Calu3 (cell line): Measurements from ENCODE around the gene VPS52. TPM values are rescaled to one million over a fixed set of nuclear protein-coding genes. Genes with fewer than 3 reads are reported as not detected.

ENCODE experiments used
- BruUV-seq: library from RNA; stranded (reverse); fragments of 400-500 nt; replicated peaks from 2 replicates; lab custom pipeline; 2021; lab: Mats Ljungman, UMichigan
- CTCF ChIA-PET: fragments of 300-600 bp; sonication (Branson Sonifier 250); formaldehyde crosslinking; loops from one replicate; lab custom pipeline; 2022; ENCODE audit warnings: antibody characterized with exemption; lab: Charles Lee
- DNase-seq: peaks from one replicate; pipeline ENCODE4 v3.0.0; 2022
- H3K27ac Mint-ChIP-seq: one replicate; pipeline ENCODE4 v1.8.0; 2022; ENCODE audit warnings: mixed read lengths; ENCODE audit not compliant: unreplicated experiment
- H3K27me3 Mint-ChIP-seq: one replicate; pipeline ENCODE4 v1.8.0; 2022; ENCODE audit warnings: mixed read lengths; ENCODE audit not compliant: unreplicated experiment
- H3K36me3 Mint-ChIP-seq: one replicate; pipeline ENCODE4 v1.8.0; 2022; ENCODE audit warnings: mild to moderate bottlenecking, moderate library complexity, mixed read lengths; ENCODE audit not compliant: insufficient read depth, unreplicated experiment
- H3K4me1 Mint-ChIP-seq: one replicate; pipeline ENCODE4 v1.8.0; 2022; ENCODE audit warnings: mild to moderate bottlenecking, low read depth, mixed read lengths; ENCODE audit not compliant: unreplicated experiment
- H3K4me3 Mint-ChIP-seq: one replicate; pipeline ENCODE4 v1.8.0; 2022; ENCODE audit warnings: mild to moderate bottlenecking, low read depth, moderate library complexity, mixed read lengths; ENCODE audit not compliant: unreplicated experiment
- H3K9me3 Mint-ChIP-seq: one replicate; pipeline ENCODE4 v1.8.0; 2022; ENCODE audit warnings: low read depth, mixed read lengths; ENCODE audit not compliant: unreplicated experiment
- CTCF ChIP-seq: fragments of 200-600 bp; IDR thresholded peaks from one replicate; pipeline ENCODE4 v1.8.0; 2022; ENCODE audit warnings: antibody characterized with exemption; ENCODE audit not compliant: unreplicated experiment
- intact Hi-C: fragments of 100-400 bp; cut with micrococcal nuclease; formaldehyde crosslinking; loops from one replicate; pipeline ENCODE4 v1.10.0; 2022; ENCODE audit not compliant: unreplicated experiment
- total RNA-seq: library from RNA; stranded (reverse); gene quantifications from 2 replicates; pipeline ENCODE4 v1.2.3, GENCODE V29; 2022

VPS52 gene
- total RNA-seq, 1 experiment from 2014 or later, result 99.7 TPM

DNA sequence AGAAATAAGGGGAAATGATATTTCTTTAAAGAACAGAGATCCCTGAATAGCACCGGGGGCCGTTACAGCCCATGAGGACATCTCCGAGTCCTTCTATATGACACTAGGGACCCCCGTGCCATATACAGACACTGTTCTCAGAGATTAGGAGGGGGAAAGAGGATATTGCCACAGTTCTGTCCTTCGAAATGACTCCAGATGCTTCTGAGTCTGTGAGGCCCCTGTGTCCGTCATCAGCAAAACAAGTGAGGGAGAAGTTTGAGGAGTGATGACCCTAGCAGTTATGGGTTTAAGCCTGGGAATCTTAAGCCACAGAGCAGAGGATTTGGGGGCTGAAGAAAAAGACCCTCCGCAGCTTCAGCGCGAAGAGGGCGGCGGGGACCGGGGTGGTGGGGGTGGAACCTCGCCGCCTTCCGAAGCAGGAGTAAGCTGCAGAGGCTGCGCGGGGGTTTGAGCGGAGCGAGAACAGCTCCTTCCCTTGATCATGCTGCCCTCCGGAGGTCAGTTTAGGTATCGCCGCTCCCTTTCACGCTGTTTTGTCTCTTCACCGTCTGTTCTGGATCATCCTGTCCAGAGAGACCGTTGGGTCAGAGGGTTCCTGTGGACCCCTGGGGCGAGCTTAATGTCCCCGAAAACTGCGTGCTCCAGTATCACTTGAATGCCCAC lies 23.6 kb downstream of the VPS52 start:
- BruUV-seq, result no TSS peak
- H3K4me1 Mint-ChIP-seq, result peaks cover 26% of the 10 kb centered on the region
- no peak overlapping the region for H3K27ac Mint-ChIP-seq
- TF ChIP-seq CTCF, result peak; percentile 97
- no peaks in the 10 kb centered on the region for H3K9me3 Mint-ChIP-seq
- intact Hi-C loops, result loop anchor here (1.0 to 5.0 kb wide), 4 partner anchors 41 to 236 kb away; partner anchors contain the start of gene RING1
- peaks cover 42% of the 10 kb centered on the region for H3K36me3 Mint-ChIP-seq
- CTCF ChIA-PET, result interaction anchor here (0.6 to 2.7 kb wide), 32 partner anchors 9 to 1045 kb away, joined by 3 to 13 read pairs (median 4); partner anchors contain the start of genes RING1, RPS18 and VPS52
- DNase-seq, result peak; percentile 94
- peak overlapping the region; percentile 66 for H3K4me3 Mint-ChIP-seq
- H3K27me3 Mint-ChIP-seq, result peaks cover 20% of the 10 kb centered on the region

DNA sequence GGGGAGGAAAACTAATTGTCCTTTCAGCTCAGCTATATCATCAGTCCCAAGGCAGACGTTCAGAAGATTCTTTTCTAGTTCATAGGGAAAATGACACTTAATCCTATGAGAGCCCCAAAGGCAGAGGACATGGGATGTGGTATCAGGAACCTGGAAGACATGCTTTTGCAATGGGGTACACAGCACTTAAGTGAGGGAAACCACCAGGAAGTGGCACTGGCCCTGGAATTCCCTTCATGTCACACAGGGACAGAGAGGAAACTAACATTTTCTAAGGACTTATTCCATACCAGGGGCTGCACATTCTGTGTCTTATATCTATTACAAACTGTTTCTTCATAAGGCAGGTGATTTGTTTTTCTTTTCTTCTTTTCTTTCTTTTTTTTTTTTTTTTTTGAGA lies 28.2 kb downstream of the VPS52 start:
- Mint-ChIP-seq H3K36me3 (no peaks in the 10 kb centered on the region), H3K27ac (no peak overlapping the region), H3K4me1 (peaks cover 8% of the 10 kb centered on the region), H3K9me3 (no peaks in the 10 kb centered on the region), H3K4me3 (no peak overlapping the region), H3K27me3 (peaks cover 61% of the 10 kb centered on the region)
- intact Hi-C loops, result no loop called here
- no peak for DNase-seq
- CTCF ChIA-PET, result no interaction called here
- TF ChIP-seq CTCF, result no peak
- BruUV-seq, result no TSS peak

- BruUV-seq, result no TSS peak
- intact Hi-C loops, result no loop called here
- Mint-ChIP-seq H3K27ac (no peak overlapping the region), H3K36me3 (no peaks in the 10 kb centered on the region), H3K4me1 (no peaks in the 10 kb centered on the region), H3K9me3 (no peaks in the 10 kb centered on the region), H3K4me3 (no peak overlapping the region), H3K27me3 (peaks cover 73% of the 10 kb centered on the region)
- CTCF ChIA-PET, result interaction anchor here (0.6 kb wide), 1 partner anchor 67 kb away, joined by 13 read pairs; no protein-coding TSS in a partner anchor
- no peak for TF ChIP-seq CTCF
- DNase-seq, result no peak
Observed at GRCh38 chr6:33241968-33242367, 29.7 kb downstream of the VPS52 start.

DNA sequence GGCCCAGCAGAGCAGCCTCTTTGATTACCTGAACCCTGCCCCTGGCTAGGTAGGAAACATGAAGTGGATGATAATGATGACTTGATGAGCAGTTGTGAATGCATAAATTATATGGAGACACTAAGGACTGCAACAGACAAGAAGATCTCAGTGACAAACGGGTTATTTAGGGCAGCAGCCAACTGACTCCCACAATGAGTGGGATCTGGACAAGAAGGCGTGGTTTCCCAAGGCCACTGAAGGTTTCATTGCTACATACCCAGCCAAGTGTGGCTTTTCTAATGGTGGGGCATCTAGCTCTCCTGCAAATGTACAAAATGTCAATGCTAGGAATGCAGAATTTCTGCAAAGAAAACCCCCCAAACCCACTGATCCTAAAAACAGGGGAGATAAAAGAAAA lies 33.9 kb downstream of the VPS52 start:
- CTCF ChIA-PET, result interaction anchor here (0.6 to 2.2 kb wide), 3 partner anchors 11 to 84 kb away, joined by 3 to 7 read pairs (median 4); no protein-coding TSS in a partner anchor
- no peak for TF ChIP-seq CTCF
- no peak for DNase-seq
- Mint-ChIP-seq H3K27me3 (peaks cover 87% of the 10 kb centered on the region), H3K36me3 (no peaks in the 10 kb centered on the region), H3K4me3 (no peak overlapping the region), H3K4me1 (no peaks in the 10 kb centered on the region), H3K27ac (no peak overlapping the region), H3K9me3 (no peaks in the 10 kb centered on the region)
- intact Hi-C loops, result no loop called here
- no TSS peak for BruUV-seq
